ENCODE measurements around the gene TNFAIP3.
"Not testable (repeated sequence)": the region's sequence is repeated elsewhere in the genome, so short reads cannot be mapped to it uniquely, and the experiment has no call there.

TNFAIP3 gene

GRCh38 chr6:137879885-137880745, 13.1 kb downstream of the TNFAIP3 start:
- no peak for DNase-seq

GRCh38 chr6:137880746-137881521, 13.9 kb downstream of the TNFAIP3 start:
- DNase-seq, result no peak

GRCh38 chr6:137881522-137881886, 14.4 kb downstream of the TNFAIP3 start:
- DNase-seq, result no peak

- DNase-seq, result no peak
These were observed 15.3 kb downstream of the TNFAIP3 start for GRCh38 chr6:137882225-137882961.

GRCh38 chr6:137883400-137884148, 16.5 kb downstream of the TNFAIP3 start:
- no peak for DNase-seq

- DNase-seq, result no peak
These were observed 17.3 kb downstream of the TNFAIP3 start for GRCh38 chr6:137884149-137884909.

GRCh38 chr6:137884910-137885229, 17.8 kb downstream of the TNFAIP3 start:
- not testable (repeated sequence) for DNase-seq

GRCh38 chr6:137886226-137886625, 19.2 kb downstream of the TNFAIP3 start:
- DNase-seq, result not testable (repeated sequence)

GRCh38 chr6:137890983-137891537, 24.0 kb downstream of the TNFAIP3 start:
- no peak for DNase-seq

- no peak for DNase-seq
These were observed 25.2 kb downstream of the TNFAIP3 start for GRCh38 chr6:137892271-137892708.

GRCh38 chr6:137893181-137893580, 26.1 kb downstream of the TNFAIP3 start:
- DNase-seq, result no peak

GRCh38 chr6:137893726-137894125, 26.7 kb downstream of the TNFAIP3 start:
- DNase-seq, result no peak

GRCh38 chr6:137894378-137894777, 27.3 kb downstream of the TNFAIP3 start:
- DNase-seq, result not testable (repeated sequence)

- no peak for DNase-seq
These were observed 27.8 kb downstream of the TNFAIP3 start for GRCh38 chr6:137894779-137895385.

- DNase-seq, result no peak
These were observed 29.6 kb downstream of the TNFAIP3 start for GRCh38 chr6:137896647-137897046.

- no peak for DNase-seq
These were observed 33.8 kb downstream of the TNFAIP3 start for GRCh38 chr6:137900815-137901214.

- no peak for DNase-seq
These were observed 34.4 kb downstream of the TNFAIP3 start for GRCh38 chr6:137901454-137901853.

- no peak for DNase-seq
These were observed 35.6 kb downstream of the TNFAIP3 start for GRCh38 chr6:137902699-137903098.

- no peak for DNase-seq
These were observed 36.3 kb downstream of the TNFAIP3 start for GRCh38 chr6:137903274-137903932.

All from NCI-H510A (cell line).